ENCODE results near the gene TTC24.
"Not testable (repeated sequence)": the region's sequence is repeated elsewhere in the genome, so short reads cannot be mapped to it uniquely, and the experiment has no call there.

Gene TTC24

DNA sequence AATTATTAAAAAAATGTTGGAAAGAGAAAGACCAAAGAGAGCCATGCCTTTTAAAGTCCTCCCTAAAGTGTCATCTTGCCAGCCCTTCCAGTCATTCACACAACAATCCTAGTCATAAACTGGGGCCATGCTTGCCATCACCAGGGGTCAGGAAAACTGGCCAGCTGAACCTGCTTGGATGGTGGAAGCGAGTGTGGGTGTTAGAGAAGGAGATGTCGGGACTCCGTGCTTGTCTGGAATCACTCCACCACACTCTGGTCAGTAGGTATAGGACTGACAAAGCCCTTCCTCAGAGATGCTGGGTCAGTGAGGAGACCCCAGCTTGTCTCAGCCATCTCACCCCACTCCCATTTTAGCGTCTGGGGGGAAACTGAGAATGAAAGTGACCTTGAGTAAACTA is 36.4 kb downstream of the TTC24 start:
- no peak for DNase-seq

GRCh38 chr1:156616463-156616862 is 36.9 kb downstream of the TTC24 start:
- DNase-seq = no peak

GRCh38 chr1:156618853-156619581 is 39.5 kb downstream of the TTC24 start, which contains the start of gene HAPLN2:
TSS of gene HAPLN2 (plus strand) at chr1:156619415. CDS start at chr1:156623491, 4,076 bp downstream.
- peak; percentile 23 for DNase-seq

GRCh38 chr1:156619582-156619955 is 40.0 kb downstream of the TTC24 start:
- DNase-seq = no peak

GRCh38 chr1:156622581-156623297 is 43.2 kb downstream of the TTC24 start:
- no peak for DNase-seq

- DNase-seq = peak; percentile 46
Measured at GRCh38 chr1:156623946-156624813, 44.7 kb downstream of the TTC24 start.

DNA sequence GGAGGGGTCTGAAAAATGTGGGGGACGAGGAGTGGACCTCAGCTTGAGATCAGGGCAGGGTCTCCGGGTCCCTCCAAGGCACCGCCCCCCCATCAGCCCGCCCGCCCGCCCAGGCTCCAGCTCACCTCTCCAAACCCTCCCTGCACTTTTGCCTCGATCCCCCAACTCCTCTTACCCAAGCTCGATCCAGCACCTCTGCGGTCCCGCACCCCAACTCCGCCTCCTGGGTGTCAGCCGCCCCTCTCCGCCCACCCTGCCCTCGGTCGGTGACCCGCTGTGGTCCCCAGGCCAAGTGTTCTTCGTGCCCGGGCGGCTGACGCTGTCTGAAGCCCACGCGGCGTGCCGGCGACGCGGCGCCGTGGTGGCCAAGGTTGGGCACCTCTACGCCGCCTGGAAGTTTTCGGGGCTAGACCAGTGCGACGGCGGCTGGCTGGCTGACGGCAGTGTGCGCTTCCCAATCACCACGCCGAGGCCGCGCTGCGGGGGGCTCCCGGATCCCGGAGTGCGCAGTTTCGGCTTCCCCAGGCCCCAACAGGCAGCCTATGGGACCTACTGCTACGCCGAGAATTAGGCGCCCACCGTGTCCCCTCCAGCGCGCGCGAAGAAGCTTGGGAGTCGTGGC is 45.4 kb downstream of the TTC24 start:
- DNase-seq = no peak

- DNase-seq = peak; percentile 70
Measured at GRCh38 chr1:156625436-156626078, 46.0 kb downstream of the TTC24 start.

GRCh38 chr1:156626079-156626438 is 46.5 kb downstream of the TTC24 start:
- DNase-seq = no peak

DNA sequence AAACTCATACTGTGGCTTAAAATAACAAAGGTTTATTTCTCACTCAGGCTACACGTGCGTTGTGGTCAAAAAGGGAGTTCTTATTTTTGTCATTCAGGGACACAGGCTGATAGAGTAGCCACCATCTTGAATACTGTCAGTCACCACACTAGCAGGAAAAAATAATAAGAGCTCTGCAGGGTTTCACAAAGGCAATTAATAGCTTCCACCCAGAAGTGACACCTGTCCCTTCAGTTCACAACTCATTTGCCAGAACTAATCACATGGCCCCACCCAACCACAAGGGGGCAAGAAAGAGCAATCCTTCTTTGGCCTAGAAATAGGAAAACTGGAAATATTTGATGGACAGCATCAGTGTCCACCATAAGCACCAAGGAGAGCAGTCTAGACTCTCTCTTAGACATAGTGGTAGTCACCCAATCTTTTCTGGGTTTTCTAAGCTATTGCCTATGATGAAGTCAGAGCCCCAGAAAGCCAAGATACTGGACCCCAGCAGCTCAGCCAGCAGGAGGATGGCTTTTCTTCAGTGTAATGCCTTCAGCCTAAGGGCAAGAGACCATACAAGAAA is 47.9 kb downstream of the TTC24 start:
- peak; percentile 42 for DNase-seq

- DNase-seq = no peak
Measured at GRCh38 chr1:156629823-156630449, 50.4 kb downstream of the TTC24 start.

DNA sequence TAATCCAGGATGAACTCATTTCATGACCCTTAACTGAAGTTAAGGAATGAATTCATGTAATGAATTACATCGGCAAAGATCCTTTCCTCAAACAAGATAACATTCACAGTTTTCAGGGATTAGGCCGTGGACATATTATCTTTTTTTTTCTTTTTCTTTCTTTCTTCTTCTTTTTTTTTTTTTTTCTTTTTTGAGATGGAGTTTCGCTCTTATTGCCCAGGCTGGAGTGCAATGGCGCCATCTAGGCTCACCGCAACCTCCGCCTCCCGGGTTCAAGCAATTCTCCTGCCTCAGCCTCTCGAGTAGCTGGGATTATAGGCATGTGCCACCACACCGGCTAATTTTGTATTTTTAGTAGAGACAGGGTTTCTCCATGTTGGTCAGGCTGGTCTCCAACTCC is 51.6 kb downstream of the TTC24 start:
- DNase-seq = not testable (repeated sequence)

DNA sequence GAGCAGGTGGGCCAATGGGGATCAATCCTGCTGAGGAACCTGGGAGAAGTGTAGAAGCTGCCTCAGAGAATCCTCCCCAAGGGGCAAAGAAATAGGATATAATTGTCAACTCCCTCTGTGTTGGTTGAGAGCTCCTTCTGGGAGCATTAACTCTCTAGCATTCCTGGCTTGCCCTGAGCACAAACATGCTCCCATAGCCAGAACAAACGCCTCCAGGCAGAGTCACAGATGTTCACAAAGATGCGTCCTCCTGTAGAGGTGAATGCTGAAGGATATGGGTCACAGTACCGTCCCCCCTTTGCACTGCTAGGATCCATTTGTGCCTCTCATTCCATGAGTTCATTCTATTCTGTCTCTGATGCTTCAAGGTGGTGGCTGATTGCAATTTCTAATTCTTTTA is 52.8 kb downstream of the TTC24 start:
- no peak for DNase-seq
